H1 (cell line): ENCODE data around the gene CALHM2. TPM values are rescaled to one million over a fixed set of nuclear protein-coding genes. Genes with fewer than 3 reads are reported as not detected.

Source experiments
- CTCF ChIA-PET: fragments of 300-600 bp; sonication (Branson Sonifier 250); formaldehyde crosslinking; loops from one replicate; lab custom pipeline; 2021; ENCODE audit not compliant: partially characterized antibody; lab: Charles Lee
- POLR2A ChIA-PET: fragments of 300-600 bp; sonication (Branson Sonifier 250); formaldehyde crosslinking; loops from one replicate; lab custom pipeline; 2021; ENCODE audit warnings: inconsistent platforms; ENCODE audit not compliant: partially characterized antibody; lab: Charles Lee
- DNase-seq, 2 experiments: peaks; one replicate each; pipeline versions ENCODE4 v3.0.0 to v3.0.0-alpha.2; 2010 to 2022; ENCODE audit warnings: low spot score in 2 of 2, low read depth in 1 of 2, mixed read lengths in 1 of 2
- FAIRE-seq: peaks from 2 replicates; lab custom pipeline; 2011; peaks lifted over from hg19 to GRCh38; lab: Jason Lieb, UNC
- H2AFZ ChIP-seq: 2 replicates; pipeline ENCODE4 v1.8.1; 2012; ENCODE audit warnings: low read length, inconsistent platforms
- H2AK5ac ChIP-seq: 2 replicates; pipeline ENCODE4 v1.6.1; 2013; ENCODE audit warnings: low read depth, low read length
- H2BK120ac ChIP-seq: replicated peaks from 2 replicates; pipeline ENCODE3; 2013; ENCODE audit warnings: low read depth, low read length, inconsistent platforms
- H2BK12ac ChIP-seq: 2 replicates; pipeline ENCODE4 v1.6.1; 2013; ENCODE audit warnings: low read depth, low read length
- H2BK15ac ChIP-seq: 2 replicates; pipeline ENCODE4 v1.6.1; 2013; ENCODE audit warnings: low read length
- H2BK20ac ChIP-seq: 2 replicates; pipeline ENCODE4 v1.6.1; 2013; ENCODE audit warnings: low read length
- H2BK5ac ChIP-seq: 2 replicates; pipeline ENCODE4 v1.6.1; 2013; ENCODE audit warnings: low read depth, low read length
- H3K14ac ChIP-seq: 2 replicates; pipeline ENCODE4 v1.6.1; 2013; ENCODE audit warnings: inconsistent platforms; ENCODE audit not compliant: insufficient read length
- H3K18ac ChIP-seq: 2 replicates; pipeline ENCODE4 v1.6.1; 2013; ENCODE audit warnings: low read length; ENCODE audit errors: extremely low read depth
- H3K23ac ChIP-seq: 2 replicates; pipeline ENCODE4 v1.6.1; 2013; ENCODE audit warnings: inconsistent platforms; ENCODE audit not compliant: insufficient read length
- H3K23me2 ChIP-seq: 2 replicates; pipeline ENCODE4 v1.6.1; 2013; ENCODE audit warnings: low read depth, low read length
- H3K27ac ChIP-seq: 2 replicates; pipeline ENCODE4 v1.6.1; 2011; ENCODE audit warnings: low read depth, low read length, inconsistent platforms
- H3K27me3 ChIP-seq, 4 experiments: replicated peaks in 1 of 4; 1 replicate in 1 of 4; 2 replicates in 3 of 4; pipeline versions ENCODE4 v1.6.1 to v1.8.1; 2011 to 2013; ENCODE audit warnings: low read length in 3 of 4, mild to moderate bottlenecking in 3 of 4, inconsistent platforms in 2 of 4, mixed read lengths in 2 of 4, moderate library complexity in 1 of 4; ENCODE audit not compliant: control insufficient read depth in 3 of 4, insufficient read depth in 3 of 4; ENCODE audit errors: extremely low read depth in 1 of 4
- H3K36me3 ChIP-seq, 4 experiments: 2 replicates each; pipeline versions ENCODE4 v1.6.1 to v1.8.1; 2011 to 2013; ENCODE audit warnings: mild to moderate bottlenecking in 4 of 4, low read length in 3 of 4, moderate library complexity in 2 of 4, control low read depth in 1 of 4, inconsistent platforms in 1 of 4; ENCODE audit not compliant: insufficient read depth in 4 of 4, control insufficient read depth in 2 of 4
- H3K4ac ChIP-seq: replicated peaks from 2 replicates; pipeline ENCODE3; 2013; ENCODE audit warnings: low read length, low read depth, mixed read lengths, inconsistent platforms; ENCODE audit not compliant: insufficient read length
- H3K4me1 ChIP-seq, 4 experiments: replicated peaks in 1 of 4; 1 replicate in 1 of 4; 2 replicates in 3 of 4; pipeline versions ENCODE4 v1.6.1 to v1.8.1; 2011 to 2013; ENCODE audit warnings: low read length in 3 of 4, inconsistent platforms in 2 of 4, mixed read lengths in 1 of 4; ENCODE audit not compliant: insufficient read depth in 4 of 4, control insufficient read depth in 3 of 4
- H3K4me2 ChIP-seq, 2 experiments: 2 replicates each; pipeline versions ENCODE4 v1.6.1 to v1.8.1; 2011 to 2013; ENCODE audit warnings: low read depth in 2 of 2, low read length in 2 of 2, control low read depth in 1 of 2, inconsistent platforms in 1 of 2, mild to moderate bottlenecking in 1 of 2; ENCODE audit not compliant: insufficient read depth in 1 of 2
- H3K4me3 ChIP-seq, 4 experiments: fragments of 200-600, 300-600 bp in 1 of 4; sonication (generic), shearing (Covaris generic), sonication (Bioruptor Twin) in 1 of 4; 2 replicates each; pipeline versions ENCODE4 v1.5.1 to v1.8.1; 2011 to 2016; ENCODE audit warnings: low read length in 4 of 4, low read depth in 3 of 4, control low read depth in 2 of 4, inconsistent platforms in 2 of 4, mild to moderate bottlenecking in 2 of 4, mixed read lengths in 1 of 4, moderate library complexity in 1 of 4; ENCODE audit not compliant: insufficient read depth in 2 of 4; ENCODE audit errors: extremely low read depth in 1 of 4
- H3K56ac ChIP-seq: replicated peaks from 2 replicates; pipeline ENCODE3; 2013; ENCODE audit warnings: low read depth, mild to moderate bottlenecking, mixed read lengths, low read length, inconsistent platforms; ENCODE audit not compliant: insufficient read length
- H3K79me1 ChIP-seq: 2 replicates; pipeline ENCODE4 v1.6.1; 2013; ENCODE audit warnings: low read depth, low read length, control low read depth
- H3K79me2 ChIP-seq, 2 experiments: 2 replicates each; pipeline versions ENCODE4 v1.6.1 to v1.8.1; 2012 to 2013; ENCODE audit warnings: low read length in 2 of 2, mild to moderate bottlenecking in 2 of 2, inconsistent platforms in 1 of 2; ENCODE audit not compliant: insufficient read depth in 2 of 2, control insufficient read depth in 1 of 2
- H3K9ac ChIP-seq, 4 experiments: replicated peaks in 1 of 4; 1 replicate in 1 of 4; 2 replicates in 3 of 4; pipeline versions ENCODE4 v1.6.1 to v1.8.1; 2011 to 2013; ENCODE audit warnings: low read depth in 3 of 4, low read length in 3 of 4, control low read depth in 2 of 4, mild to moderate bottlenecking in 2 of 4, moderate library complexity in 2 of 4, inconsistent platforms in 1 of 4; ENCODE audit errors: extremely low read depth in 1 of 4
- H3K9me3 ChIP-seq, 2 experiments: 2 replicates each; pipeline versions ENCODE4 v1.6.1 to v1.8.1; 2012 to 2013; ENCODE audit warnings: mild to moderate bottlenecking in 2 of 2, moderate library complexity in 2 of 2, control low read depth in 1 of 2, inconsistent platforms in 1 of 2, low read depth in 1 of 2, low read length in 1 of 2, mixed read lengths in 1 of 2; ENCODE audit not compliant: insufficient read depth in 2 of 2
- H4K20me1 ChIP-seq, 2 experiments: replicated peaks in 1 of 2; 2 replicates each; pipeline versions ENCODE3 to v1.8.1; 2011 to 2013; ENCODE audit warnings: inconsistent platforms in 2 of 2, low read length in 2 of 2, mild to moderate bottlenecking in 1 of 2; ENCODE audit not compliant: insufficient read depth in 2 of 2, control insufficient read depth in 1 of 2
- H4K5ac ChIP-seq: 2 replicates; pipeline ENCODE4 v1.6.1; 2013; ENCODE audit warnings: low read length, low read depth, mixed read lengths, inconsistent platforms; ENCODE audit not compliant: insufficient read length
- H4K8ac ChIP-seq: 2 replicates; pipeline ENCODE4 v1.8.0; 2013; ENCODE audit warnings: mild to moderate bottlenecking, moderate library complexity, low read length, inconsistent platforms; ENCODE audit not compliant: insufficient read depth; ENCODE audit errors: extremely low read depth
- H4K91ac ChIP-seq: replicated peaks from 2 replicates; pipeline ENCODE3; 2013; ENCODE audit warnings: low read length, mixed read lengths, inconsistent platforms; ENCODE audit not compliant: insufficient read length
- EGR1 ChIP-seq: IDR thresholded peaks from 2 replicates; pipeline ENCODE4 v1.6.1; 2011; ENCODE audit warnings: low read depth, low read length, borderline replicate concordance
- GTF2F1 ChIP-seq: IDR thresholded peaks from 2 replicates; pipeline ENCODE4 v1.6.1; 2012; ENCODE audit warnings: low read depth, low read length, improper control_type of control experiment, borderline replicate concordance
- WGBS, 2 experiments: shearing (Covaris generic) in 1 of 2; methylation state at CpG; one replicate each; pipeline versions ENCODE4 v1.1.6 to v1.1.7; 2013 to 2015; ENCODE audit warnings: low lambda C conversion rate in 2 of 2, mixed read lengths in 2 of 2, inconsistent platforms in 1 of 2, low coverage in 1 of 2, missing lambda C conversion rate in 1 of 2; ENCODE audit not compliant: insufficient replicate concordance in 2 of 2, insufficient coverage in 1 of 2, insufficient read length in 1 of 2; ENCODE audit errors: extremely low coverage in 1 of 2, missing lambda C conversion rate in 1 of 2; 5-methylcytosine and 5-hydroxymethylcytosine counted together
- polyA plus RNA-seq, 7 experiments: library from polyadenylated mRNA; depleted of rRNA in 3 of 7; stranded (reverse) in 5 of 7; unstranded in 2 of 7; fragments of >200 nt in 5 of 7; fragments of 200-250 nt in 2 of 7; gene quantifications; 1 replicate in 5 of 7; 2 replicates in 1 of 7; 4 replicates in 1 of 7; pipeline versions ENCODE4 v1.2.1 to v1.2.3, GENCODE V29; 2011 to 2013; ENCODE audit warnings: missing spikeins in 2 of 7, mixed read lengths in 2 of 7
- total RNA-seq: library from RNA; stranded (reverse); fragmentation: NEBNext Ultra II Directional; extraction: Animal tissue kit (Norgen Biotek cat#: 25700); gene quantifications from 2 replicates; pipeline ENCODE4 v1.2.1, GENCODE V29; 2021

The CALHM2 gene
- total and polyA plus RNA-seq, 2 of the 8 experiments (the other 6 are each of a cell fraction or from before 2014, with no cell fraction given) = 1.2 to 2.4 TPM

DNA sequence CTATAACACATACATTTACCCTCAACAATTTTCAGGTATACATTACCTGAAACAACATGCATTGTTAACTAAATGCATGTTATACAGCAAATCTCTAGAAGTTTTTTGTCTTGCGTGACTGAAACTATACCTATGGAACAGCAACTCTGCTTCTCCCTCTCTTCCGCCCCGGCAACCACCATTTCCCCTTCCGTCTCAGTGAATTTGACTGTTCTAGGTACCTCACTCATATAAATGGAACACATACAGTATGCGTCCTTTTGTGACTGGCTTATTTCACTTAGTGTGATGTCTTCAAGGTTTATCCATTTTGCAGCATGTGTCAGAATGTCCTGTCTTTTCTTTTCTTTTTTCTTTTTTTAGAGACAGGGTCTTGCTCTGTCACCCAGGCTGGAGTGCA lies 22.5 kb downstream of the CALHM2 start:
- POLR2A ChIA-PET = no interaction called here
- Histone ChIP-seq H3K9me3 (no peaks in the 10 kb centered on the region), H4K8ac (no peak overlapping the region), H2AFZ (no peak overlapping the region), H2AK5ac (no peak overlapping the region), H3K9ac (no peak overlapping the region), H3K18ac (no peak overlapping the region), H2BK5ac (no peak overlapping the region), H3K79me1 (no peaks in the 10 kb centered on the region), H3K4me3 (no peak overlapping the region), H2BK120ac (no peak overlapping the region), H3K56ac (no peak overlapping the region), H3K14ac (no peak overlapping the region), H3K36me3 (peaks cover 28 to 79% (median 63%) of the 10 kb centered on the region in 4 experiments), H3K23me2 (no peaks in the 10 kb centered on the region), H2BK12ac (no peak overlapping the region), H3K23ac (no peak overlapping the region), H3K4me2 (no peak overlapping the region), H4K91ac (no peak overlapping the region), H4K5ac (no peak overlapping the region), H3K4me1 (no peaks in the 10 kb centered on the region), H4K20me1 (peaks cover 1 to 3% of the 10 kb centered on the region in 2 experiments), H3K27ac (no peak overlapping the region), H2BK20ac (no peak overlapping the region), H3K79me2 (no peaks in the 10 kb centered on the region), H3K4ac (no peak overlapping the region), H2BK15ac (no peak overlapping the region), H3K27me3 (no peaks in the 10 kb centered on the region)
- 88% methylated on average over 5 of the region's 5 CpGs; no CpG with 5 or more reads in 1 of the 2 experiments for WGBS, 2 experiments
- CTCF ChIA-PET = no interaction called here
- FAIRE-seq = no peak
- no peak for DNase-seq
- TF ChIP-seq EGR1 = no peak
- TF ChIP-seq GTF2F1 = no peak
